Panc1 (cell line): ENCODE measurements around the gene ERO1B.

ENCODE experiments used
- CTCF ChIP-seq: fragments of 450-650 bp; IDR thresholded peaks from 2 replicates; pipeline ENCODE4 v1.5.1; 2017; ENCODE audit warnings: mild to moderate bottlenecking
- POLR2AphosphoS5 ChIP-seq: IDR thresholded peaks from 2 replicates; pipeline ENCODE4 v1.6.1; 2012; ENCODE audit warnings: mild to moderate bottlenecking, low read depth, low read length, moderate library complexity

- TF ChIP-seq POLR2AphosphoS5 (no peak), CTCF (no peak)
These were observed 61.3 kb downstream of the ERO1B start for GRCh38 chr1:236220473-236220872.
